IPS-NIHi7 (cell line): Measurements from ENCODE around the gene DNAAF8.
A peak's percentile ranks its signal among the peaks of the same experiment; 100 is the strongest.
"Not testable (repeated sequence)": the region's sequence is repeated elsewhere in the genome, so short reads cannot be mapped to it uniquely, and the experiment has no call there.

ENCODE experiments used
- DNase-seq: peaks from one replicate; pipeline ENCODE4 v3.0.0; 2012; ENCODE audit warnings: mixed read lengths; ENCODE audit errors: extremely low spot score

DNAAF8 gene

DNA sequence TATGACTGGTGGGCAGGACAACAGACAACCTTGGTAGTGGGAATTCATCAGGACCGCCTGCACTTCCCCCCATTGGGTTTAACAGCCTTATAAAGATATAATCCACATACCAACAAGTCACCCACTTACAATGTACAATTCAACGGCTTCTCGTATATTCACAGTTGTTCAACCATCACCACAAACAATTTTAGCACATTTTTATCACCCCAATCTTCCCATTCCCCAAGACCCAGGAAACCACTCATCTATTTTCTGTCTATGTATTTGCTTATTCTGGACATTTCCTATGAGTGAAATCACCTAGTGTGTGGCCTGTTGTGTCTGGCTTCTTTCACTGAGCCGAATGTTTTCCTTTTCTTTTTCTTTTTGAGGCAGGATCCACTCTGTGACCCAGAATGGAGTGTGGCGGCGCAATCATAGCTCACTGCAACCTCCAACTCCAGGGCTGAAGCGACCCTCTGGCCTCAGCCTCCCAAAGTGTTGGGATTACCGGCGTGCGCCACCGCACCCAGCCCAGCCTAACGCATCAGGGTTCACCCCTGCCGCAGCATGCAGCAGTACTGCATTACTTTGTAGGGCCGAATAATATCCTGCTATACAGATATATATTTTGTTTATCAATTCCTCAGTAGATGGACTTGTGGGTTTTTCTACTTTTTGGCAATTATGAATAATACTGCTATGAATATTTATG lies 11.1 kb upstream of the DNAAF8 start:
- DNase-seq, result no peak

DNA sequence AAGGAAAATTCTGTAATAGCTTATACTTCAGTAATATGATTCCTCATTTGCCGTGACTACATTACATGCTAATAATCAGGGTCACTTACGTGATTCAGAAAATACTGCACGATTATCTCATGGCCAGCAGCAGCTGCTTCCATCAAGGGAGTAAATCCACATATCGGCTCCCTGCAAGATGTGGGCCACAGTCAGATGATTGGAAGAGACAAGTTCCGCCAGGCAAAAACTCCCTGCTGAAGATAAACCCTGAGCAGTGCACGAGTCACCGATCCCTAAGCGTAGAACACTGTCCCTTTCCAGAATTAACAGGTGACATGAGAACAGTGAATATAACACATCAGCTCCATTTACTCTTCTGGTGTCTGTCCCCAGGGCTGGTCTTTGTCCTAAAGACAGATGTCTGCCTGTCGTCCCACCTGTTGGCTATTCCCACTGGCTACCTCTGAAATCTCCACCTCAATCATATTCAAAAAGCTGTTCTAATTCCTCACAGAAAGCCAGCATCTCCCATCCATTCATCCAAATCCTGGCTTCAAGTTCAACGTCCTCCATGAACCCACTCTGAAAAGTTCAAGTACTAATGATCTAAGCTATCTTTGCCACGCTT lies 9.6 kb upstream of the DNAAF8 start:
- DNase-seq, result no peak

DNA sequence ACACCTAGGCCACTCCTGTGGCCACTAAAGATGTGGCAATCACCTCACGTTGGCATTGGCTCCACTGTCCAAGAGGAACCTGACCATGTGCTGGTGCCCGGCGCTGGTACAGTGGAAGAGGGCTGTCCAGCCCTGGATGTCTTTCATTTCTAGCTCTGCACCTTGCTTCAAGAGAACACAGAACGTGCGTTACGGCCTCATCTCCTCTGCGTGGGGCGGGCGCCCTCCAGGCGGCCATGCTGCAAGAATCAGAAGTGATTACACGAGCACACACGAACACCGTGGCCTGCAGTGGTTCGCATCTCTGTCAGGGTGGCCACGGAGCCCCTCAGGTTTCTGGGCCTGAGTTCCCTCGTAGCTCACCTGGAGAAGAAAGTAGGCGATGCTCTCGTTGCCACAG lies 7.7 kb upstream of the DNAAF8 start:
- no peak for DNase-seq

DNA sequence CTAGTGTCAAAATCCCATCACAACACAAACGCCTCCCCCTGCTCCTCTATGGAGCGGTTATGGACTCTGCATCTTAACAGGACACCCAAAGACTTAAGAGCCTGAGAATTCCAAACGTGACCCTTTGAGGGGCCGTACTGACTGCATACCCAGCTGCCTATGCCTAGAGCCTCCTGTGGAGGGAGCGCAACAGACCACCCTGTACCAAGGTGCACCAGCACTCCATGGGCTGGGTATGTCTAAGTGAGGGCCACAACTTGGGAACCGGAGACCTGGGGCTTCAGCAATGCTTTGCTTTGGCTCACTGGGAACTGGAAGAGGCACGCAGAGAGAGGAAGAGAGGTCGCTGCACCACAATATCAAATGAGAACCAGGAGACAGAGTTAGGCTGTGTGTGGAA lies 5.7 kb upstream of the DNAAF8 start:
- DNase-seq, result no peak

DNA sequence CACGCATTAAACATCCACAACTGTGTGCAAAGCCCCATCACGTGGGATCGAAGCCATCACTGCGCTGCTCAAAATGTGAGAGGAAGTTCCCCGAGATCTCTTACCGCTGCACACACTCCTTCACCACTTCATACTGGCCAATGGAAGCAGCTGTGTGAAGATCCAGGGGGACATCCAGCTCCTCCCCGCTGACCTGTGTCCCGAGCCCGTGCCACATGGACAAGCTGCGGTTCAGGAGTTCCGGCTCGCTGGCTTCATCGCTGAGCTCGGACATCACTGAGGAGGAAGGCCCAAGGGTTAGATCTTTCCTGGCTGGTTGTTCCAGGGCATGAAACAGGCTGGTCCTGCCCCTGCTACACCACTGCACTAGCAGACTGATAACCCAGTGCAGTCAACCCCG lies 4.5 kb upstream of the DNAAF8 start:
- no peak for DNase-seq

DNA sequence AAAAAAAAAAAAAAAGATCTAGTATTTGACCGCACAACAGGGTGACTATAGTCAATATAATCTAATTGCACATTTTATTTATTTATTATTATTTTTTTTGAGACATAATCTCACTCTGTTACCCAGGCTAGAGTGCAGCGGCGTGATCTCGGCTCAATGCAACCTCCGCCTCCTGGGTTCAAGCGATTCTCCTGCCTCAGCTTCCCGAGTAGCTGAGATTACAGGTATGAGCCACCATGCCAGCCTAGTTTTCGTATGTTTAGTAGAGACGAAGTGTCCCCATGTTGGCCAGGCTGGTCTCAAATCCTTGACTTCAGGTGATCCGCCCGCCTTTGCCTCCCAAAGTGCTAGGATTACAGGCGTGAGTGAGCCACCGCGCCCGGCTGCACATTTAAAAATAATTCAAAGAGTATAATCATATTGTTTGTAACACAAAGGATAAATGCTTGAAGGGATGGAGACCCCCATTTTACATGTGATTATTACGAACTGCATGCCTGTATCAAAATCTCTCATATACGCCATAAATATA lies 1.1 kb upstream of the DNAAF8 start:
- DNase-seq, result no peak

DNA sequence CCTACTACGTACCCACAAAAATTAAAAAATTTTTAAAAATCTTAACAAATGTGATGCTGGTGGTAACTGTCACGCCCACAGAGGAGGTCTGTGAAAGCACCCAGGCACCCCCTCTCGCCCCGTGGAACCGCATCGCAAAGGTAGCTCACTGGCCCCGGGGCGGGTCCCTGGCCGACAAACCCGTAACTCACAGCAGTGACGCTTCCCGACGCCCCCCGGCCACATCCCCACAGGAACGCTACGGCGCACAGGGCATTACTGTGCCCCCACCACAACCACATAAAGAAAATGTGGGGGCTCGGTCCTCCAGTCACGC lies 632 bp upstream of the DNAAF8 start:
- peak; percentile 45 for DNase-seq

DNA sequence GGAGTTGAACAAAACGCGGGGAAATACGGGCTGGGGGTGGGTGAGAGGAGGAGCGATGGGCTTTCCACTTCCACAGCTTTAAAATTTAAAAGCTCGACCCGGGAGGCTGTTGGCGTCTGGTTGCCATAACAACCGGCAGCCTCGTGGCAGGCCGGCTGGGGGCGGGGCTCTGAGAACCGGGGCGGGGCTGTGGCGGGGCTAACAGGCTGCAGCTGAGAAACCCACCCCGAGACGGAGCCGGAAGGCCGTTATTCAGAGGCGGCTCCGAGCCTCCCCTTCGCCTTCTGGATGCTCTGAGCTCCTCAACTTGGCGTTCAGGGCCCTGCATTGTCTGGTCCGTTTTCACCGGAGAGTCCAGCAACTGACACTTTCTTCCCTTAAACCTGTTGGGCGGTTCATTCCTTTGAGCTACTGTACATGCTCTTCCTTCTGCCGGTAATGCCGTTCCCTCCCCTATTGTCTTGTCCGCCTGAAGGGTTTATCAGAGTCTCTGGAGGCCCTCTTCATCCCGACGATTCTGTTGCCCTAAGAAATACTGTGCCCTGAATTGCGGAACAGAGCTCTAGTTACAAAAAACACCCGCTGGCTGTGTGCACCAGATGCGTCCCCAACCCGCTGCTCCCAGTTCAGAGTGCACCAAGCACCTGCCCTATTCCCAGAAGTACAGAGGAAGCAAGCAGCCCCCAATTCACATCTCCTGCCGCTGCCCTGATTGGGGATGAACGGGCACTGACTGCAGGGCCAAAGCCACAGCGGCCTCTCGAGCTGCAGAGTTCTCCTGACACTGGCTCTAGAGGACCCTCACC lies 596 bp downstream of the DNAAF8 start:
- DNase-seq, result peak; percentile 94

DNA sequence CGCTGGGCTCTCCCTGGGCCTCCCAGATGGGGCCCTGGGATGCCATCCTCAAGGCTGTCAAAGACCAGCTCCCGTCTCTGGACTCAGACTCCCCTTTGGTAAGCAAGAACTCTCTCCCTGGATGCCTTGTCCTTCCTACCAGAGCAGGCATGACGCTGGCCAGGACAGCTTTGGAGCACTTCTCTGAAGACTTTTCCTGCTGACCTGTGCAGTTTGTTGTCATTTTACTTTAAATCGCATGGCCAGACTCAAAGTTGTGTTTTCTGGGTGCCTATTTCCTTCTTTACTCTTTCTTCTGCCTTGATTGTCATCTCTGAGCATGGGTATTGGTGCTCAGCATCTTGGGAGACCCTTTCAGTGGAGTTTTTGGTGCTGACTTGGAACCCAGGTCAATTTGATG lies 2.2 kb downstream of the DNAAF8 start:
- DNase-seq, result no peak

DNA sequence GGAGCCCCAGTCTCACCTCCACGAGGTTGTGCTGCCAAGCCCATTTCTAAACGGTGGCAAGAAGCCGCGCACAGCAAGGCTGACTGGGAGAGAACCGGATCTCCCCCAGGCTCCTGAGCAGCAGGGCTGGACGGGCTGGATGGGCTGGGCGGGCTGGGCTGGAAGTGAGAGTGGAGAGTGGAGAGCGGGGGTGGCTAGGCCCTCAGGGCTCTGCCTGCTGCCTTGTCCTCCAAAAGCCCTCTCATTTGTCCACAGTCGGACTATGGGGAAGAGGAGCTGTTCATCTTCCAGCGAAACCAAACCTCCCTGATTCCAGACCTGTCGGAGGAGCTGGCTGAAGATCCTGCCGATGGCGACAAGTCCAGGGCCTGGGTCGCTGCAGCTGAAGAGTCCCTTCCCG lies 3.2 kb downstream of the DNAAF8 start:
- DNase-seq, result no peak

DNA sequence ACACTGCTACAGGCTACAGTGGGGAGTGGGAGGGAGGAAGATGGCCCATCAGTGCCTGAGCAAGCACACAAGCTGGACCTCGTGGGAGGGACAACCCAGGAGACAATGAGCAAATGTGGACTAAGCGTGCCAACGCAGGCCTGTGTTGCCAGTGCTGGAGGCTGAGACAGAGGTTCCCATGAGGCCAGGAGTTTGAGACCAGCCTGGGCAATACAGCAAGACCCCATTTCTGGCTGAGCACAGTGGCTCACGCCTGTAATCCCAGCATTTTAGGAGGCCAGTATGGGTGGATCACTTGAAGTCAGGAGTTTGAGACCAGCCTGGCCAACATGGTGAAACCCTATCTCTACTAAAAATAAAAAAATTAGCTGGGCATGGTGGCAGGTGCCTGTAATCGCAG lies 4.0 kb downstream of the DNAAF8 start:
- DNase-seq, result not testable (repeated sequence)

DNA sequence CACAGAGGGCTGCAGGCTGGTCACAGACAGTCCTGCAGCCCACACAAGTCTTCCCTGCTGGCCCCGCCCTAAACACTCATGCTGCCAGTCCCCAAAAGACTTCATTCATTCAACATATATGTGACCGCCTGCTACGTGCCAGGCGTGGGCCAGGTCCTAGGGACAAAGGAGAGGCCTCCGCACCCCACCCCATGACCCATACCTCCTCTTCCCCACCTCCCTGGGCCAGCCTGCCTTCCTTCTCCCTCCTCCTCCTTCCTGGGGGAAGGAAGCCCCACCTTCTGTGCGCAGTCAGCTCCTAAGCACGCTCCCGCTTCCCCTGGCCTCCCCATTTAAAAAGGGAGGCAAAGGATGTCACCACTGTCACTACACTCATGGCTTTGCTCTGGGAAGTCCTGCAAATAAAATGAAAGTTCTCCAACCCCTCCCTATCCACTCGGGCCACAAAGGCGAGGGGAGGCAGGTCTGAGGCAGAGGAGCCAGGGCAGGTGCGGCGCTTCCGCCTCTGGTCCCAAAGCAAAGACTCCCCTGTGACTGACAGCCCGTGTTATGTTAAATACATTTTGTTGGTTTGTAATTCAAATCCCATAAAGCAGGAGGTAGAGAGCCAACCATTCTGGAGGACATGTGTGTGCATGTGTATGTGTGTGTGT lies 9.0 kb downstream of the DNAAF8 start:
- no peak for DNase-seq

DNA sequence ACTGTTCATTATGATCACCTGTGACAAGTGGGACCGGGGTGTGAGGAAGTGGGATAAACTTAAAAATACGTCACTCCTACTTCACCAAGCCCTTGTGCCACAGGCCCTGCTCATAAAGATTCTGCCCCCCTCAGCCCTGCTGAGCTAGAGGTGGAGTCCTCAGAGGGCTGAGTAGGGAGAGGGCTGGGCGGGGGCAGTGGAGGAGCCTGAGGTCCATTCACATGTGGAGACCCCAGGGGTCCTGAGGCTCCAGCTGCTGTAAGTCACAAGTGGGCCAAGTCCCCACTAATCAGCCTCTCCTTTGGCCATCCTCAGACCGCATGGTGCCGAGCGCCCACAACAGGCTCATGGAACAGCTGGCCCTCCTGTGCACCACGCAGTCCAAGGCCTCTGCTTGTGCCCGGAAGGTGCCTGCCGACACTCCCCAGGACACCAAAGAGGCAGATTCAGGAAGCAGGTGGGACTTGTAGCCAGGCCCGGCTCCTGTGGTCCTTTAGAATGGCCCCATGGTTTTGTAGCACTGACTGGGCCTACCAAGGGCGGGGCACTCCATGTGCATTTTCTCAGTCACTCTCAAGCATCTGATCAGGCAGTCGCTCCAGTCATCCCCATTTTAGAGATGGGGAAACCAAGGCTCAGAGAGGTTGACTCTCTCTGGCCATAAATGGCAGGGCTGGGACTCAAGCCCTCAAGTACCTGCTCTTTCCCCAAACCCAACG lies 10.4 kb downstream of the DNAAF8 start:
- DNase-seq, result no peak

DNA sequence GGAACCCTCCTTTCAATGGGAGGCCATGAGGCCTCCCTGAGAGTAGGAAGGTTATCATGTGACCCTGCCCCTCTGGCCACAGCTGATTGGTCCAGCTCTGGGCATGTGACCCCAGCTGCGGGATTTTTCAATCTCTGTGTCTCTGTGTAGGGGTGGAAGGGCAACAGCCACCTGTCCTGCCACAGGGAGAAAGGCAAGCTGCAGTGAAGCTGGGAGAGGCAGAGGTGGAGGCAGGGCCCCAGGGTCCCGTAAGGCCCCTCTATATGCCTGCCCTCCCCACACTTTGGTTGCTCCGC lies 10.9 kb downstream of the DNAAF8 start:
- DNase-seq, result peak; percentile 44

DNA sequence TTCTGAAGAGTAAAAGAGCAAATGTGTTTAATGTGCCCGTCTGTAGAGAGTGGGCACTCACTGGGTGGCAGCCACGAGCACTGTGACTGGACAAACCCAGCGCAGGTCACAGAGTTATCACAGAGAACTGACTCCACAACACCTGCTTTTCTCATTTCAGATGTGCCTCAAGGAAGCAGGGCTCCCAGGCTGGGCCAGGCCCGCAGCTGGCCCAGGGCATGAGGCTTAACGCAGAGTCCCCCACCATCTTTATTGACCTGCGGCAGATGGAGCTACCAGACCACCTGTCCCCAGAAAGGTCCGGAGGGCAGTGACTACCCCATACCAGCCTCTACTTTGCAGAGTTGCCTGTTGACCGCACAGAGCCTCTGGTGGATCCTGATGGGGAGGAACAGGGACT lies 11.9 kb downstream of the DNAAF8 start:
- no peak for DNase-seq

DNA sequence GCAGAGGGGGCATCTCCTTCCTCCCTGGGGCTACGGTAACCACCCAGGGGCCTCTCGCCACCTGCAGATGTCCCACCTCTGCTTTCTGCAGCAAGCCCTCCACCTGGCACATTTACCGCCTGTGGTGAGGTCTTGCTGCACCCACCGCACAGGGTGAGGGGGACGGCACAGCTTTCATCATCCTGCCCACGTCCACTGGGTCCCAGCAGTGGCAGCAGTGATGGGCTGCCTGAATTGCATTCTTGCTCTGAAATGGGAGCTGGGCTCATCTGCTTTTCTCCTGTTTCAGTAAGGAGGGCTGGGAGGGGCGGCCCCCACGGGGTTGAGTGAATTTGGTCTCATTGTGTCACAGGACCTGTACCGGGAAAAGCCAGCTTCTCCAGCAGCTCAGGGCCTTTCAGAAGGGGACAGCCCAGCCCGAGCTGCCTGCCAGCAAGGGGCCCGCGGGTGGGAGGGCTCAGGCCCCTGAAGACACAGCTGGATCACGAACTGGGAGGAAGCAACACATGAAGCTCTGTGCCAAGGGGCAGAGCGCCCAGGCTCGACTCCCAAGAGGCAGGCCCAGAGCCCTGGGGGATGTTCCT lies 12.7 kb downstream of the DNAAF8 start:
- no peak for DNase-seq

DNA sequence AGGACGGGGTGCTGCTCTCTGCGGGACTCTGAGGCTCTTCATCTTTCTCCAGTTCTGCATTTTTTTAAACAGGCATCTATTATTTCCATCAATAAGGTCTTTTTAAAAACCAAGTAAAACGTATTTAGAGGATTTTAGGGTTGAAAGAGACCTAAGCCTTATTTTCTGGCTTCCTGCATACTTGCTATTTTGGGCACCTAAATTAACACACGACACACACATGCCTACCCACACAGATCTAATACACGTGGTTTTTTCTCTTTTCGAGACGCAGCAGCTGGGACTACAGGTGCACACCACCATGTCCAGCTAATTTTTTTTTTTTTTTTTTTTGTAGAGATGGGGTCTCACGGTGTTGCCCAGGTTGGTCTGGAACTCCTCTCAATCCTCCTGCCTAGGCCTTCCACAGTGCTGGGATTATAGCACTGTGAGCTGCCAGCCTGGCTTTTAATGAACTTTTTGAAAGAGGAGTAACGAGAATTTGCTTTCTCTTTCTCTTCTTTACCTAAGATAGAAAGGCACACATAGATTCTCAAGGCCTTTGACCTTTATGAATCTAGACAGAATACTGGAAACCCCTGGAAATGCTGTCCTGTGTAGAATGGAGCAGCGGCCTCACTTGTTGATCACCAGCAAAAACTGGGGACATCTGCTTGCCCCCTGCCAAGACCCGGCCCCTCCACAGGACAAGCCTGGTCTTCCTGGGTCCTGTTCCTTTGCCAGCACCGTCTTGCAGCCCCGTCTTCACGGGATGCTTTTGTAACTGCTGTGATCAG lies 13.8 kb downstream of the DNAAF8 start:
- DNase-seq, result no peak

DNA sequence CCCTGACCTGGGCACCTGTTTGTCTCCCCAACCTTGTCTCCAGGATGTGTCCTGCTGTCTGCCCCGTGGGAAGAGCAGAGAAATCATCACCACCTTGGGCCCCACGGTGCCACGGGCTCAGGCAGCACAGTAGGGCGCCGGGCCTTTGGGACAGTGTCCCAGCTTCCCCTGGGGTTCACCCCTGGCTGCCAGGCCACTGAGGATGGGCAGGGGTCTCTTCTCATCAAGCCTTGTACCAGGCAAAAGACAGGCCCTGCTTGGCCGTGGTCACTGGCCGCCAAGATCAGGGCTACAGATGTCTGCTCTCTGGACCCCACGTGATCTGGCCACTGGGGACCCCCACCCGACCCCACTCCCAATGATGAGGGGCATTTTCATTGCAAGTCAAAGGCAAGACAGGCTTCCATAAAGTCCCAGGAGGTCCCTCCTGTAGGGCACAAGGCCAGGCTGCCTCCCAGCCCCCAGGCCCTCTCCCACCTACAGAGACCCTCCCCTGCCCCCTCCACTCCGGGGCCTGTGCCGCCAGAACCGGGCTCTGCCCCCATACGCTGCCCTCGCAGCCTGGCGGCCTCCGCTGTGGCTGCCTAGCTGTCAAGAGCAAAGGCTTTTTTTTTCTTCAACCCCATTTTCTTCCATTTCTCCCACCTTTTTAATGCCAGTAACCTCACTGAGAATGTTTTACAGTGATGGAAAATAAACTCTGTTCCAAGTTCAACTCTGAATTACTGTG lies 14.5 kb downstream of the DNAAF8 start:
- DNase-seq, result no peak

DNA sequence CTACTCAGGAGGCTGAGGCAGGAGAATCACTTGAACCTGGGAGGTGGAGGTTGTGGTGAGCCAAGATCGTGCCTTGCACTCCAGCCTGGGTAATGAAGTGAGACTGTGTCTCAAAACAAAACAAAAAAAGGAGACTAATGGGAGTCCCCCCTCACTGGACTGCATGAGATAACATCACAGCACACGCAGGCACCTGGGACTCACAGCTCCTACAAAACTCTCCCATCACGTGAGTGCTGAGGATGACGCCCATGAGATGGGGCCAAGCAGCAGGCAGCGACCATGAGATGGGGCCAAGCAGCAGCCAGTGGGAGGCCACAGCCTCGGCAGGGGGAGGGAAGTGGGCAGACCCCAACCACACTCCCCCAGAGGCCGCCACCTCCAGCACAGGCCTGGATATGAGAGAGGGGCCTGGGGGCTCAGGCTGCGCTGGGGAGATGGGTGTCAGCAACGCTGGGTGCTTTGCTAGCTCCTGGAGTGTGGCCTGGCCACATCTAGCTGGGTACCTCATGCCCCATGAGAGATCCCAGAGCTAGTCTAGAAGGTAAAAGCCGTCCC lies 15.4 kb downstream of the DNAAF8 start:
- no peak for DNase-seq

DNA sequence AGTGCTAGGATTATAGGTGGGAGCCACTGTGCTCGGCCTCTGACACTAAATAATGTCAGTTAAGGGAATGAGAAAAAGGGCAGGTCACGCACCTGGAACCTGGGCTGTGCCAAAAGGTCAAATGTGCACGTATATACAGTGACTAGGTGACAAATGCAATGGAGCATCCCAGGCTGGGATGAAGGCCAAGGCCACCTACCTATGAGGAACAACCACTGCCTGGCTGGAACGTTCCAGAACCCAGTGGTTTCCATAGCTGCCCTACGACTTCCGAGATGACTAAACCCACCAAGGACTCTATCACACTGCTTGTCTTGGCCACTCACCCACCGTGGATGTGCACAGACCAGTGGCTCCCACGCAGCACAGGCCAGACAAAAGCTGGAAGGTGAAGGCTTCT lies 16.6 kb downstream of the DNAAF8 start:
- no peak for DNase-seq
